NCI-H2081 treated with DMSO at 0.1 percent for 48 hours (cell line): ENCODE results near the gene MVP.
A peak's percentile ranks its signal among the peaks of the same experiment; 100 is the strongest.

ENCODE experiments used
- DNase-seq: peaks from one replicate; lab custom pipeline; 2025; lab: John Stamatoyannopoulos, UW

Gene MVP

GRCh38 chr16:29804455-29805231 is 15.6 kb upstream of the MVP start:
- no peak for DNase-seq

GRCh38 chr16:29805232-29806098 is 14.8 kb upstream of the MVP start:
- DNase-seq, result peak; percentile 77

GRCh38 chr16:29806099-29806579 is 14.1 kb upstream of the MVP start, which contains the start of gene MAZ:
TSS of gene MAZ (plus strand) at chr16:29806529. CDS start at chr16:29806702, 173 bp downstream.
- DNase-seq, result no peak

- DNase-seq, result no peak
Observed at GRCh38 chr16:29806641-29807425, 13.4 kb upstream of the MVP start.

GRCh38 chr16:29807426-29808218 is 12.6 kb upstream of the MVP start:
- DNase-seq, result no peak

- DNase-seq, result no peak
Observed at GRCh38 chr16:29808219-29808900, 11.9 kb upstream of the MVP start.

GRCh38 chr16:29809031-29809747 is 11.1 kb upstream of the MVP start:
- no peak for DNase-seq

- DNase-seq, result no peak
Observed at GRCh38 chr16:29809850-29810698, 10.2 kb upstream of the MVP start.

GRCh38 chr16:29810699-29811169 is 9.5 kb upstream of the MVP start:
- no peak for DNase-seq

- DNase-seq, result no peak
Observed at GRCh38 chr16:29811170-29811895, 8.9 kb upstream of the MVP start.

- no peak for DNase-seq
Observed at GRCh38 chr16:29811896-29812665, 8.2 kb upstream of the MVP start, which contains the start of gene PRRT2. TSS of gene PRRT2 (plus strand) at chr16:29812193. CDS start at chr16:29813055, 862 bp downstream.

- DNase-seq, result no peak
Observed at GRCh38 chr16:29812754-29813643, 7.3 kb upstream of the MVP start.

- DNase-seq, result no peak
Observed at GRCh38 chr16:29813644-29814562, 6.4 kb upstream of the MVP start.

GRCh38 chr16:29814592-29814991 is 5.7 kb upstream of the MVP start:
- no peak for DNase-seq

- no peak for DNase-seq
Observed at GRCh38 chr16:29815032-29815721, 5.1 kb upstream of the MVP start.
